ENCODE results near the gene PLBD1.

DNA sequence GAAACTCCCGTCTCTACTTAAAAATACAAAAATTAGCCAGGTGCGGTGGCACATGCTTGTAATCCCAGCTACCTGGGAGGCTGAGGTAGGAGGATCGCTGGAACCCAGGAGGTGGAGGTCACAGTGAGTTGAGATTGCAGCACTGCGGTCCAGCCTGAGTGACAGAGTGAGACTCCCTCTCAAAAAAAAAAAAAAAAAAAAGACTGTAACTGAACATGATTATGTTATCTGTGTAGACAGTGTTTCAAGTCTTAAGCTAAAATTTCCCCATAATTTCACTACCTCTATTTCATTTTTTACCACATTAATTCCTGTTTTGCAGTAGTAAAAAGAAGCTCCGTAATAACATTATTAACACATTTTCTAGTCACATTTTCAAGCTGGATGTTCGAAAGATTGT is 5.4 kb downstream of the PLBD1 start:
- TF ChIP-seq CTCF (IDR thresholded peaks at IDR 0.05) (no peak), POLR2A (IDR thresholded peaks at IDR 0.05) (no peak)
